Breast epithelium (tissue), 3 donors: ENCODE measurements around the gene SYT9.

ENCODE experiments used
- POLR2A ChIP-seq: fragments of 450-650 bp; IDR thresholded peaks from one replicate; pipeline ENCODE4 v1.6.1; 2016; ENCODE audit warnings: antibody characterized with exemption, mild to moderate bottlenecking, moderate library complexity
- POLR2AphosphoS5 ChIP-seq, 3 donors: sonication (generic); formaldehyde crosslinking; IDR thresholded peaks; one replicate each; pipeline ENCODE4 v1.6.1; 2017; ENCODE audit warnings: antibody characterized with exemption in 3 of 3
- TF ChIP-seq, protein P1 (sequence below), 3 donors: fragments of 450-650 bp; IDR thresholded peaks; one replicate each; pipeline ENCODE4 v1.5.1; 2016 to 2017; ENCODE audit warnings: antibody characterized with exemption in 3 of 3, mild to moderate bottlenecking in 3 of 3, moderate library complexity in 3 of 3

DNA sequence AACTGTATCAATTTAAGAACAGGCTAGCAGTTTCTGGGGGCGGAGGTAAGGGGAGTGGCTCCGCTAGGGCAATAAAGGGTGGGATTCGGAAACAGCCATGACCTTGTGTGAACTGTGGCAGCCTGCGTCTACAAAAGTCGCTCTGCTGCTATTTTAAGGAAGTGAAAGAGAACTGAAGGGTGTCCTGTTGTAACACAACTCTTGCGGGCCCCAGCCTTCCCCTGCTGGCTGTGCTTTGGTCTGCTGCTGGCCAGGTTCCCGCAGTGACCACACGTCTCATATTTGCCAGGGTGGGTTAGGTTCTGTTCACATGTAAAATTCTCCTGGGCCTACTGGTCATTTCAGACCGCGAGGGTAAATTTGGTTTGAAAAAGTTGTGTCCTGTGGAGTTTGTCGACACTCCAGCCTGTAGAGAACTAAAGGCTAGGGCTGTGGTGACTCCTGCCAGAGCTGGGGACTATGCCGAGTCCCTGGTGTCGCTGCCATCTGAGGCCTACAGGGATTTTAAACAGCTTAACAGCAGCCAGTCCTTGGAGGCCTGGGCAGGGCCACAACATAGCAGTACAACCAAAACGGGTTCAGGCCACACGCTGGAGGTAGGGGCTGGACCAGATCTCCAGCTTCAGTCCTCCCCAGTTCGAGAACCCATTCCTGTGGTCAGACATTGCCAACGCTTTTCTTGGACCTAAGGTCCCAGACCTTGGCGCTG is 261.0 kb downstream of the SYT9 start:
- TF ChIP-seq, protein P1, sequence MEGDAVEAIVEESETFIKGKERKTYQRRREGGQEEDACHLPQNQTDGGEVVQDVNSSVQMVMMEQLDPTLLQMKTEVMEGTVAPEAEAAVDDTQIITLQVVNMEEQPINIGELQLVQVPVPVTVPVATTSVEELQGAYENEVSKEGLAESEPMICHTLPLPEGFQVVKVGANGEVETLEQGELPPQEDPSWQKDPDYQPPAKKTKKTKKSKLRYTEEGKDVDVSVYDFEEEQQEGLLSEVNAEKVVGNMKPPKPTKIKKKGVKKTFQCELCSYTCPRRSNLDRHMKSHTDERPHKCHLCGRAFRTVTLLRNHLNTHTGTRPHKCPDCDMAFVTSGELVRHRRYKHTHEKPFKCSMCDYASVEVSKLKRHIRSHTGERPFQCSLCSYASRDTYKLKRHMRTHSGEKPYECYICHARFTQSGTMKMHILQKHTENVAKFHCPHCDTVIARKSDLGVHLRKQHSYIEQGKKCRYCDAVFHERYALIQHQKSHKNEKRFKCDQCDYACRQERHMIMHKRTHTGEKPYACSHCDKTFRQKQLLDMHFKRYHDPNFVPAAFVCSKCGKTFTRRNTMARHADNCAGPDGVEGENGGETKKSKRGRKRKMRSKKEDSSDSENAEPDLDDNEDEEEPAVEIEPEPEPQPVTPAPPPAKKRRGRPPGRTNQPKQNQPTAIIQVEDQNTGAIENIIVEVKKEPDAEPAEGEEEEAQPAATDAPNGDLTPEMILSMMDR (IDR thresholded peaks at IDR 0.05), result peak in 1 of 3 donors; percentile 7
- TF ChIP-seq POLR2AphosphoS5 (IDR thresholded peaks at IDR 0.05) (peak in 1 of 3 donors; percentile 34), POLR2A (no peak)
